Heart left ventricle (tissue), 13 donors: ENCODE measurements around the gene TLE4.

Experiments used
- POLR2A ChIP-seq, 2 donors: fragments of 450-650 bp; IDR thresholded peaks; one replicate each; pipeline ENCODE4 v1.6.1; 2017; ENCODE audit warnings: antibody characterized with exemption in 2 of 2, mild to moderate bottlenecking in 2 of 2, moderate library complexity in 2 of 2
- TF ChIP-seq, protein P1 (sequence below), 12 donors: fragments of 200-600 bp; sonication (generic) in 4 of 12; IDR thresholded peaks; one replicate each; pipeline versions ENCODE4 v1.5.0 to v1.8.0; 2018 to 2022; ENCODE audit warnings: antibody characterized with exemption in 12 of 12, mild to moderate bottlenecking in 5 of 12
- donor health status: ischemic (EF 13 %, LVEDD 7.1; RV severe dilation, severe dysfunction).
- donor health status: DM: no; HTN: yes; CAD: no.
- donor health status: DM: no; HTN: no; CAD: no.
- donor health status: ischemic (EF 25% LVEDD 6.9; RV normal size, moderate dysfunction).
- donor health status: ischemic (EF 25% LVEDD 5.7; RV mildly dilated, moderate dysfunction).
- donor health status: ischemic (EF 35%, LVEDD 5.7; RV mildly dilated, moderate dysfunction).
- donor health status: nonischemic (EF 11% LVEDD 7.7; RV severe dilation, severe dysfunction).
- donor health status: DM: yes; HTN: yes; CAD: no.
- donor health status: PGD.
- donor health status: ischemic (EF 29% LVEDD 5.4; RV normal size, mild dysfunction).
- donor health status: nonischemic (EF 23%, LVEDD 6.1; RV moderate dilation, normal function).

DNA sequence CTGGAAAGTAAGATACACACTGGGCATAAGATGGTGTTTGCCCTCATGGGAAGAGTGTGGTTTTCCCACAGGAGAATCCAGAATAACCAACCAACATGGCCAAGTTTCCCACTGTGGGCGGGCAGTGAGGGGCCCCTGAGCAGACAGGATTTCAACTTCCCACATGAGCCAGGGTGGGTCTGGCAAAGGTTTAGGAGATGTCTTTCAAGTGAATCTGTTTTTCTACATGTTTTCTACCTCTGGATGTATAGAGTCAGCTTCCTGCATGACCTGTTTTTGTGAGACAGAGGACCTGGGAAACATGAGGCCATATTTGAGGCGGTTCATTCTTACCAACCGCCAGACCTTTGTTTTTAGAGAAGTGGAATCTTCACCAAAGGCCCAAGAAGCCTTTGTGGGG is 100.5 kb downstream of the TLE4 start:
- TF ChIP-seq, protein P1, sequence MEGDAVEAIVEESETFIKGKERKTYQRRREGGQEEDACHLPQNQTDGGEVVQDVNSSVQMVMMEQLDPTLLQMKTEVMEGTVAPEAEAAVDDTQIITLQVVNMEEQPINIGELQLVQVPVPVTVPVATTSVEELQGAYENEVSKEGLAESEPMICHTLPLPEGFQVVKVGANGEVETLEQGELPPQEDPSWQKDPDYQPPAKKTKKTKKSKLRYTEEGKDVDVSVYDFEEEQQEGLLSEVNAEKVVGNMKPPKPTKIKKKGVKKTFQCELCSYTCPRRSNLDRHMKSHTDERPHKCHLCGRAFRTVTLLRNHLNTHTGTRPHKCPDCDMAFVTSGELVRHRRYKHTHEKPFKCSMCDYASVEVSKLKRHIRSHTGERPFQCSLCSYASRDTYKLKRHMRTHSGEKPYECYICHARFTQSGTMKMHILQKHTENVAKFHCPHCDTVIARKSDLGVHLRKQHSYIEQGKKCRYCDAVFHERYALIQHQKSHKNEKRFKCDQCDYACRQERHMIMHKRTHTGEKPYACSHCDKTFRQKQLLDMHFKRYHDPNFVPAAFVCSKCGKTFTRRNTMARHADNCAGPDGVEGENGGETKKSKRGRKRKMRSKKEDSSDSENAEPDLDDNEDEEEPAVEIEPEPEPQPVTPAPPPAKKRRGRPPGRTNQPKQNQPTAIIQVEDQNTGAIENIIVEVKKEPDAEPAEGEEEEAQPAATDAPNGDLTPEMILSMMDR (IDR thresholded peaks at IDR 0.05) = no peak
- no peak for TF ChIP-seq POLR2A (IDR thresholded peaks at IDR 0.05)
